HG02870 (cell line): Measurements from ENCODE around the gene ABCC3.
"Not testable (repeated sequence)": the region's sequence is repeated elsewhere in the genome, so short reads cannot be mapped to it uniquely, and the experiment has no call there.

Experiments used
- ATAC-seq: cut with Tn5 transposase; IDR thresholded peaks from one replicate; pipeline ENCODE4 v1.9.1; 2021; ENCODE audit warnings: mild to moderate bottlenecking, moderate library complexity; ENCODE audit not compliant: unreplicated experiment

Gene ABCC3

DNA sequence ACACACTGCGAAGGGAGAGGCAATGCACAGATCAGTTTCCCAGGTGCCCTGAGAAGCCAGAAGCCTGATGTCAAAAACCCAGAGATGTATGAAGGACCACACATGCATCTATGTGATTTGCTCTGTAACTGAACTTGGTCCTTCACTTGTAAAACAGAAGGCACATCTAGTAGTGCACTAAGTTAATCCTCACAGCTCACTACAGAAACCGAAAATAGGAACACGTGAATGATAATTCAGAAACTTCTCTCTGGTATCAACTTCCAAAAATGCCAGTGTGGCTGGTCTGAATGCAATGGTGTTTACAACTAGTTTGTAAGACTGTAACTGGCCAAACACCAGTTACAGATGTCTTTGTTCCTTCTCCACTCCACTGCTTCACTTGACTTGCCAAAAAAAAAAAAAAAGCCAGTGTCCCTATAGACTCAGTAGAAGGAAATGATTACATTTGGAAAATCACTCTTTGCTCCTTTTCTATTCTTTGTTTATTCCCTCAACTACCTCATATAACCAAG is 61.7 kb downstream of the ABCC3 start:
- ATAC-seq = no peak

DNA sequence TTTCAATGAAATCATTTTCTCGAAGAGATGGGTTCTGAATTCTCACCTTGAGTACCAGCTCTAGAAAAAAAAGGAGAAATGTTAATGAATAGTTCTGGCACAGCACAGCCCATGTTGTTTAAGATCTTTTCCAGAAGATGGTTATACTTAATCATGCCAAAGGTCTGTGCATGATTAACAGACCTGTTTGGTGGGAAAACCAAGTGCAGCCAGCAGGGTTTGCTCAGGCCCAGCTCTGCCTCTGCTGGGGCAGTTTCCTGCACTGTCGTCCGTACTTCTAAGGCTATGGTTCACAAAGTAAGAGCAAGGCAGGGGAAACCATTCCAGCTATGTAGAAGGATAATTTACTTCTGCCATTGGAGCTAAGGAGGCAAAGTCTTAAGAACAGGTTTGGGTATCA is 62.4 kb downstream of the ABCC3 start:
- ATAC-seq = no peak

DNA sequence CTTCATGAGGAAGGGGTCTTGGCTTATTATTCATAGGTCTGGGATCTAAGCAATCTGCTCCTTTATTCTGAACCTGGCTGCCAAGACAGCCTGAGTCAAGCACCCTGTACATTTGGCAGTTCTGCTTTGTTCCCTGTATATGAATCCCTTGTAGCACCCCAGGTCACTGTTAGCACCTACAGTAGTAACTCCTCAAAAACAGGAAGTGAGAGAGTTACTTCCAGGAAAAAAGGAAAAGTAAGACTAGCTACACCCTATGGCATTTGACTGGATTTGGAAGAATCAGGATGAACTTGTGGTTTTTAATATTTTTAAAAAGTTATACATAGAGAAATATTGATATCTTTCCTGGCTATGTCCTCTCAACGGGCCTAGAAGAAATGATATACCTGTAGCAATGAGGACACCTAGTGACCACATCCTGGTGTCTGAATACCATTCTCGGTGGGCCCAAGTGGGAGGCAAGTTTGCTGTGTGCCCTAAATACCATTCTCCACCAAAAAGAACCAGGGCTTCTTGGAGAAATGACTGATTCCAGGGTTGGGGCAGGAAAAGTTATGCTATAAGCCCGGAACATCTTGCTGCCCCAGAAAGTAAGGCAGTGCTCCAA is 63.1 kb downstream of the ABCC3 start:
- ATAC-seq = no peak

DNA sequence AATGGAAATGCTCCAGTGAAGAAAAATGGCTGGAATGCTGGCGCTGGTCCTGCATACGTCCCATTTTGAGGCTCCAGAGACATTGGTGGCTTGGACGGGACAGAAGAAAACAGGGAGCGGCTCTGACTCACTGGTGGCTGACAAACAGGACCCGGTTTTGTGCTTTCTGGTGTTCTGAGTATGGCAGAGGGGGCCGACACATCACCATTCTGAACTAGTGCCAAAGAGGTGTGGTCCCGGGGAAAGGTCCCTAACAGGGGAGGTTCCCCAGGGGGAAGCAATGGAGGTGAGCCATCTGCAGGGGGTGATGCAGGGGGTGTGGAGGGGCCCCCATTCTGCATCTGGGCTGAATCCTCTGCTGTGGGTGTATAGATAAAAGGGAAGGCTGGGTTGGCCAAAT is 64.7 kb downstream of the ABCC3 start:
- no peak for ATAC-seq

DNA sequence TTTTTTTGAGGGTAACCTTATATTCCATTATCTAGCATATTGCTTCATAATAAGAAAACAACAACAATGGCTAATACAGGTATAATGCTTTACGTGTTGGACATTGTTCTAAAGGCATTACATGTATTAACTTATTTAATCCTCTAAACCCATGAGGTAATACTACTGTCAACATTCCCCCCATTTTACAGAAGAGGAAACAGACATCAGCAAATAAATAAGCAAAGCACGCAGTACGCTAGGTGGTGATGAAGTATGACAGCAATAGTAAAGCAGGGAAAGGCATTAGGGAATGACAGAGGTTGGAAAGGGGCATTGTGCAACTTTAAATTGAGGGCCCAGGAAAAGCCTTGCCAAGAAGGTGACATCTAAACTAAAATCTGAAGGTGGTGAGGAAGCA is 68.5 kb downstream of the ABCC3 start:
- no peak for ATAC-seq

DNA sequence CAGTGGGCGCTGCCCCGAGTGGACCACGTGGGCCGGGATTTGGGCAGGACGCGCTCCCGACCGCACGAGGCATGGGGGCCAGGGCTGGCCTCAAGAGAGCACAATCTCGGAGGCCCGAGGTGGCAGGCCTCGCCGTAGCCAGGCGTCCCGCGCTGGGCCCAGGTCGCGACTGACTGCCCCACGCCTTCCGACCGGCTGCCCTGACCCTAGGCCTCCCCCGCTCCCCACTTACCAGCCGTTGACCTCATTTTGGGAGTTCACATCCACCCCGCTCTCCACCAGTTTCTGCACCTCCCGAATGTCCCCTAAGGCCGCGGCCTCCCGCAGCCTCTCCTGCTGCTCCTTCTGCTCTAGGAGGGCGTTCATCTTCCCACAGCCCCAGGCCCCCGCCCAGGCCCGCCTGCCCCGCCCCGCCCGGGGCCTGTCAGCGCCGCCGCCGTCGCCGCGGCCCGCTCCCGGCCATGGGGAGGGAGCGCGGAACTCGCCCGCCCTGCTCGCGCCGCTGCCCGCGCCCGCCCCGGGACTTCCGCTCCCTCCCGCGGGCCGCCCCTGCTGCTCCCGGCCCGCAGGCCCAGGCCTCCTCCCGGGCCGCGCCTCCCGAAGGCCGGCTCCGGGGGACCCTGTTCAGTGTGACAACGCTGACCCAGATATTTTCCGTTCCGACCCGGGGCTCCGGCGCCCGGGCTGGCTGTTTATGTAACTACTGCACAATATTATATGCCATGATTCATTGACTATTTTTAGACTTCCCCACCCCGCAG is 72.8 kb downstream of the ABCC3 start, which contains the start of gene ANKRD40:
TSS of gene ANKRD40 (minus strand) at position 626 of the 761 bp plus-strand sequence. CDS start at position 366, 260 bp downstream.
- peak; percentile 71 for ATAC-seq

DNA sequence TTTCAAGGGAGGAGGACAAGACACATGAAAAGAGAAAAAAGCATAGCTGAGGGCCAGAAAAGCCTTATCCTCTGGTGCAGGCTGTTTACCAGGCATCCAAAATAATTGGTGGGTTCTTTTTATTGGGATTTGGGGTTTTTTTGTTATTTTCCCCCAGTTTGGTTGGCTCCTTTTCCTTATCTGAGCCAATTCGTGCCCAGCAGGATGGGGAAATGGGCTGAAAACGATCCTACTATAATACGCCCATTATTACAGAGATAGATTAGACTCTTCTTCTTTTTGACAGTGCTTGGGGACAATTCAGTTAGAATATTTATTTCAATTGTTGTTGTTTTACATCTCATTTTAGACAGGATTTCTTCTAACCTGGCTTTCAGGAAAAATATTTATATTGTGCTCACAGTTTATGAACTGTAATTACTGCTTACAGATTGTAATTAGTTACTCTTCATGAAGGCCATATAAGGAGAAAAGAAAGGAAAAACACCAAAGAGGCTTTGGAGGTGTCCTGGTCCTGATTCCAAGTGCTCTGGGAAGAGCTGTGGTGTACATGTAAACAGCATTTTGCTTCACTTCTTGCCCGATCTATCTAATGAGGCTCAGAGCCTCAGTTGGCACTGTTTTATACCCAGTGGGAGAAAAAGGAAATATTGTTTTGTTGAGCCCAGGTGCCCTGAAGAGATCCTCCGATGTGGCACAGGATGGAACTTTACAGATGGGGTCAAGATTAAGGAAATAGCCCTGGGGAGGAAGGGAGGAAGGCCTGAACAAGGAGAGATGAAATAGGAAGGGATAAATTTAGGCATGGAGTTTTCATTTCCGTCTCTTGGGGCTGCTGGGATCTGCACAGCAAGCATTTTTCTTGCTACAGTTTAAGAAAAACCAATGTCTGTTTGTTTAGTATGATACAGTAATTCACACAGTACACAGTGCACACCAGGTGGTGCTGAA is 73.6 kb downstream of the ABCC3 start:
- ATAC-seq = no peak

DNA sequence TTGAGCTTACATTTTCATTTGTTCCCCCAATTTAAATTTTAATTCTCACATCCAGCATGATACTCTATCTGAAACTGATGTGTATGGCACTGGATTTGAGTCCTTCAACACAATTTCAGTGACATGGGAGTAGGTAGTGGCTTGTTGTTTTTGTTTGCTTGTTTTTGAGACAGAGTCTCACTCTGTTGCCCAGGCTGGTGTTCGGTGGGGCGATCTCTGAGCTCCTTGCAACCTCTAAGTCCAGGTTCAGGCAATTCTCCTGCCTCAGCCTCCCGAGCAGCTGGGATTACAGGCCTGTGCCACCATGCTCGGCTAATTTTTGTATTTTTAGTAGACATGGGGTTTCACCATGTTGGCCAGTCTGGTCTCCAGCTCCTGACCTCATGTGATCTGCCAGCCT is 74.4 kb downstream of the ABCC3 start:
- ATAC-seq = not testable (repeated sequence)

DNA sequence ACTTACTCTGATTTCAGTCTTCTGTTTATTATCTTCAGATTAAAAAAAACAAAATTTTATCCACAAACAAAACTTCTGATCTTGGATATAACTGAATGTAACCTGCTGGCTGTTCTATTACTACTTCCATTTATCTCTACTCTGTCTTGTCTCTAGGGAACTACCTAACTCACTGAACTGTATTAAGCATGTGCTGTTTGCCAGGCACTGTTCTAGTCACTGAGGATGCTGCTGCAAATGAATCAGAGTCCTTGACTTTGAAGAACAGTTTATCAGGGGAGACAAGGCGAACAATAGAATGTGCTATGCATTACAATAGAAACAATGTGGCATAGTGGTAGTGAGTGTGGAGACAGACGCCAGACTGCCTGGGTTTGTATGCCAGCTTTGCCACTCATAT is 75.3 kb downstream of the ABCC3 start:
- ATAC-seq = no peak

DNA sequence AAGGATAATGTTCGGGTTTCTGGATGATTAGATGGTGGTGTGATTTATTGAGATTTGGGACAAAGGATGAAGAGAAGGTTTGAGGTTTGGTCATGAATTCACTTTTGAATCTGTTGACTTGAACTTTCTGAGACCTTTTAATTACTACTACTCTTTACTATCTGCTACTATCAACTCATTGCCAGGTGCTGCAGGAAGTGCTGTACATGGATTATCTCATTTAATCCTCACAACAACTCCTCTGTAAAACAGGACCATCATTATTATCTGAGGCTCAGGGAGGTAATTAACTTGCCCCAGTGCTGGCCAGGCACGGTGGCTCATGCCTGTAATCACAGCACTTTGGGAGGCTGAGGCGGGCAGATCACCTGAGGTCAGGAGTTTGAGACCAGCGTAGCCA is 76.0 kb downstream of the ABCC3 start:
- ATAC-seq = no peak

DNA sequence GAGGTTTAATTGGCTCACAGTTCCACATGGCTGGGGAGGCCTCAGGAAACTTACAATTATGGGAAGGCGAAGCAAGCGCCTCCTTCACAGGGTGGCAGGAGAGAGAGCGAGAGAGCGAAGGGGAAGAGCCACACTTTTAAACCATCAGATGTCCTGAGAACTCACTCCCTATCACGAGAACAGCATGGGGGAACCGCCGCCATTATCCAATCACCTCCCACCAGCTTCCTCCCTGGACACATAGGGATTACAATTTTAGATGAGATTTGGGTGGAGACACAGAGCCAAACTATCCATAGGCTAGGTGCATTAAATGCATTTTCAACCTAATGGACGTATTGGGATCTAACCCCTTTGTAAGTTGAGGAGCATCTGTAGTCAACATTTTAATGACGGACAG is 78.0 kb downstream of the ABCC3 start:
- no peak for ATAC-seq

DNA sequence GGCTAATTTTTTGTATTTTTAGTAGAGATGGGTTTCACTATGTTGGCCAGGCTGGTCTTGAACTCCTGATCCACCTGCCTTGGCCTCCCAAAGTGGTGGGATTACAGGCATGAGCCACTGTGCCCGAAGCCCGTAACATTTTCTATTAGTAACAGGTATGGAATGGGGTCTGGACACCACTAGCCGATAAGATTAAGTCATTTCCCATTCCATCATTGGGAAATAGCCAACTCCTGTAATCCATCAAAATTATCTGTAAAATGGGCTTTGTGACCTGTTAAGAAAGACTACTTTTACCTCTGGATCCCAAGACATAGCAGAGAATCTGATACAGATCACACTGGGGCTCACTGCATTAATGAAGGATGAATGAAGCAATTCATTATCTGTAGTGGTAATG is 80.8 kb downstream of the ABCC3 start:
- ATAC-seq = no peak

DNA sequence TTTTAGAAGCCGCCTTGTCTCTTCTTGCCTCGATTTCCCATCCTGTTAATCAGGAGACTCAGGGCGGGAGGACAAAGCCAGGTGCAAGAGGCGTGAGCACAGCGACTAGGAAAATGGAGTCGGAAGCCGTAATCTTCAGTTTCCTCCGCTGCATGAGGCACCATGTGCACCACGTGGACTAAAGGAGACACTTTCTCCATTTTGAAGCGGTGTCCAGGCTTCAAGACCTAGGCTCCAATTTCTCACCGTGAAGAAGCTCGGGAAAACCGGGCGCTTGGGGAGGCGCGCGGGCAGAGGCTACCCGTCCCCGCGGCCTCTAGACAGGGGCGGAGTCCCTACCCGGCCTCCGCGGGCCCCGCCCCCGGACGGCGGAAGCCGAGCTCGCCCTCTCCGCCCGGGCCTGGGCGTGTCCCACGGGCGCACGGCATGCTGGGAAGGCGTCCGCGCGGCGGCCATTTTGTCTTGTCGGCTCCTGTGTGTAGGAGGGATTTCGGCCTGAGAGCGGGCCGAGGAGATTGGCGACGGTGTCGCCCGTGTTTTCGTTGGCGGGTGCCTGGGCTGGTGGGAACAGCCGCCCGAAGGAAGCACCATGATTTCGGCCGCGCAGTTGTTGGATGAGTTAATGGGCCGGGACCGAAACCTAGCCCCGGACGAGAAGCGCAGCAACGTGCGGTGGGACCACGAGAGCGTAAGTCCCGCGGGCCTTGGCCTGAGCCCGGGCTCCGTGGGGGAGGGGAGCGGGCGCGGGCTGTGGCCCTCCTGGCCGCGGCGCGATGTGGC is 84.7 kb downstream of the ABCC3 start, which contains the start of gene LUC7L3:
TSS of gene LUC7L3 (plus strand) at position 460 of the 780 bp plus-strand sequence. CDS start at position 590, 130 bp downstream.
- peak; percentile 85 for ATAC-seq

DNA sequence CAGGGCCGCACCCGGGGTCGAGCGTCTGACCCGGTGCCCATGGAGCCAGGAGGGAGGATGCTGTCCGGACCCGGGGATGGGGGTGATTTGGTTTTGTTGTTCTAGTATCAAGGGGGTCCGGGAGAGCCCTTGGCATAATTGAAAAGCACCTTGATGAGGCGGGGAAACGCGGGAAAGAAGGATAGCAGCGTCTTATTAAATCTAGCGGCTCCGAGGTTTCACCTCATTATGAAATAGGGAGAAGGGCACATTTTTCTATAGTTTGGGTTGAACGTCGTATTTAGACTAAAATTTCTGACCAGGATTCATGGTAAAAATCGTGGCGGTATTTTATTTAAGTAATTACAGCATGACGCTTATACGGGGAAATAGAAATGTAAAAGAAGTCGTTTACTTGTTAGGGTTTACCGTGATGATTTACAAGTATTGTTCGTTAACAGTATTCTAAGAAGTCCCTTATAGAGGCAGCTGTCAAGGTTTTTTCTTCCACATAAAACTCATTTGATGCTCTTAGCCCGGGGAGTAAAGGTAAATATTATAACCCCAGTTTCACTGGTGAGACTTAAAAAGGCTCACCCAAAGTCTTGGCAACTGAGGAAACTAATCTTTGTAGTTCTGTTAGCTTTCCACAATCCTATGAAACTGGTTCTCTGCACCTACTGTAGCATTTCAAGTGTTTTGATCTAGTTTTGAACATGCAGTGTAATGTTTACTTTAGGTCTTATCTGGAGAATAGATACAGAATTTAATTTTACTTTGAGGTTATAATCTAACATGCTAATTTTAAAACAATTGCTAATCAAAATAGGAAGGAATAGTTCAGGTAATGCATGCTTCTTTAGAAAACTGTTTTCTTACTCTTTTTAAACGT is 85.5 kb downstream of the ABCC3 start:
- ATAC-seq = no peak

DNA sequence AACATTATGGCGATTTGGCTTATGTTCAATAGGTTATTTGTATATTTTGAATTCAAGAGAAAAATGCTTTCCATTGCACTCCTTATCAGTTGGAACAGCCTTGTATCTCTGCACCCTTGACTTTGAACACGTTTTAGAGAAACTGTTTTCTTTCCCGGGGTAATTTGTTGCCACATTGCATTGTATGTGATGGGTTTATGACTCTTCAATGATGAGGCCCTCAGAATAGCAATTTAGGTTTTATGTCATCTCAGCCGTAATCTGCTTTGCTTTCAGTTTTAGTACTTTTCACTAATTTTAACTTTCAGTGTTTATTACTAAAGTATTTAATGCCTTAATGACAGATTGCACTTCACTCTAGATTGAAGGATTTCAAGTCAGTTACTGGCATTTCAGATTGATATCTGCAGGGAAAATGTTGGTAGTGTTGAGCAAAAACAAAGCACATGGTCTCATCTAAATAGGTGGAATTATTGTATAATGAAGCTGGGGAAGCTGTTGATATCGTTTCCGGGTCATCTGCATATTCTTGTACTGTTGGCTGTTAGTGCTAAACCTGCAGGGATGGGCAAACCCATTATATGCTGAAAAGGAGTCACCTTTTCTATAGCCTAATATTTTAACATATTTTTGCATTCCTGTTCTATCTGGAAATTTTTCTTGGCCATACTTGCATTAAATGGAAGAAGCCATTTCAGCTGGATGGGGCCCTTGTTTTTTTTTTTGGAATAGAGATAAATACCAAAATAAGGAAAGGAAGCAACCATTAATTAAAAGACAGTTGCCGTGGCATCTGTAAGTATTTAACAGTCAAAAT is 86.7 kb downstream of the ABCC3 start:
- ATAC-seq = no peak

DNA sequence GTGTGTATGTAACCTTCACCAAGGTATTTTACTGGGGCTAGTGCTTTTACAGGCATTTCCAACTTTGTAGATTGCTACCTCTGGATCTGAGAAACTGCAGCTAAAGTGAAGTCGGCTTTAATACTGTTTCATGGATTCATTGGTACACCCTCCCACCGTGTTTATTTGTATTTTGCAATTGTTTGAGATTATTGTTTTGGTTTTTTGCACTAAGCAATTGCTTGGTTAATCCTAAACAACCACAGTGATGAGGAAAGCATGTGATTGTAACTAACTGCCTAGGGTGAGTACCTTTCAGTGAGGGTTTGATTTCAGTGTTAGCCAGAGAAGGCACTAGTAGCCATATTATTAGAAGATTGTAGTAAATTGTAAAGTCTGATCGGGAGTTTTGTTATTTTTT is 88.1 kb downstream of the ABCC3 start:
- ATAC-seq = no peak

DNA sequence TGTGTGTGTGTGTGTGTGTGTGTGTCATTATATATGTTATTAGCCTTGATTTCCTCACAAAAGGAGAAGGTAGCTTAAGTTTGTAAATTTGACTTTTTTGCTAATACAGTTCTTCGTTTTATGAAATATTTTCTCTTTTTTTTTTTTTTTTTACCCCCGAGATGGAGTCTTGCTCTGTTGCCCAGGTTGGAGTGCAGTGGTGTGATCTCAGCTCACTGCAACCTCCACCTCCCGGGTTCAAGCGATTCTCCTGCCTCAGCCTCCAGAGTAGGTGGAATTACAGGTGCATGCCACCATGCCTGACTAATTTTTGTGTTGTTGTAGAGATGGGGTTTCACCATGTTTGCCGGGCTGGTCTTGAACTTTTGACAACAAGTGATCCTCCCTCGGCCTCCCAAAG is 89.9 kb downstream of the ABCC3 start:
- ATAC-seq = not testable (repeated sequence)
